Adipocyte (in vitro differentiated cells): ENCODE measurements around the gene HDAC7.

Experiments
- DNase-seq: peaks from one replicate; pipeline ENCODE4 v3.0.0-alpha.2; 2015; ENCODE audit warnings: low read depth
- H3K27me3 ChIP-seq: replicated peaks from 2 replicates; pipeline ENCODE4 v1.7.0; 2013; ENCODE audit warnings: mild to moderate bottlenecking, low read length, moderate library complexity; ENCODE audit not compliant: control insufficient read depth, insufficient read depth
- H3K36me3 ChIP-seq: 2 replicates; pipeline ENCODE4 v1.7.0; 2013; ENCODE audit warnings: low read length, mild to moderate bottlenecking, moderate library complexity; ENCODE audit not compliant: control insufficient read depth, insufficient read depth, severe bottlenecking
- H3K4me1 ChIP-seq: 2 replicates; pipeline ENCODE4 v1.7.0; 2013; ENCODE audit warnings: mild to moderate bottlenecking, low read length, moderate library complexity; ENCODE audit not compliant: control insufficient read depth, insufficient read depth
- H3K4me3 ChIP-seq: 2 replicates; pipeline ENCODE4 v1.7.0; 2013; ENCODE audit warnings: mild to moderate bottlenecking, low read length, moderate library complexity
- H3K9ac ChIP-seq: 2 replicates; pipeline ENCODE4 v1.7.0; 2013; ENCODE audit warnings: mild to moderate bottlenecking, low read length, moderate library complexity
- H3K9me3 ChIP-seq: 2 replicates; pipeline ENCODE4 v1.7.0; 2013; ENCODE audit warnings: mild to moderate bottlenecking, low read length, moderate library complexity; ENCODE audit not compliant: control insufficient read depth

HDAC7 gene

GRCh38 chr12:47789141-47789540 is 30.6 kb downstream of the HDAC7 start:
- Histone ChIP-seq H3K27me3 (no peaks in the 10 kb centered on the region), H3K36me3 (peaks cover 94% of the 10 kb centered on the region)

DNA sequence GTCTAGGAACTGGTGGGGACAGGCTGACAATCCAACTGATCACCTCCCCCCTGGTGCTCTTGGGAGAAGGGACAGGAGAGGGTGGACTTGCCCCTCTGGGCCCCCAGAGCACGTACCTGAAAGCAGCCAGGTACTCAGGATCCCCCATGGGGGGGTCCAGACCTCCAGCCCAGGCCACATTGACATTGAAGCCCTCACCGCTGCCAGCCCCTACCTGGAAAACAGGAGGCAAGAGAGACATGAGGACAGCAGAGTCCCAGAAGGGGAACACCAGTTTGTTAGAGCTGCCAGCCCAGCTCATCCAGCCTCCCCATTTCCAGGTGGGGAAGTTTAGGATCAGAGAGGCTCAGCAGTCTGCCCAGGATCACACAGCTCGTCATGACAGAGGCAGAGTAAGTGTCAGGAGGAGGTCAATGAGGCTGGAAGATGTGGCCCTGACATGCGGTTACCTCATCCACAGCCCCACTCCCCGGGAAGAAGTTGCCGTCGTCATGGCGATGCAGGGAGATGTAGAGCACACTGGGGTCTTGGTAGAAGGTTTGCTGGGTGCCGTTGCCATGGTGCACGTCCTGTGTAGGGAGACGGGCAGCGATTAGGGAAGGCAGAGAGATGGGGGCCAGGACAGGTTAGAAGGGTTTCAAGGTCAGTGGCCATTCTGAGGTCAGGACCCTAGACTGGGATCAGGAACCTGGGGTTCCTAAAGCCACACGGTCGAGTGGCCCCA is 31.9 kb downstream of the HDAC7 start:
- Histone ChIP-seq H3K4me1 (peaks cover 10% of the 10 kb centered on the region), H3K4me3 (no peak overlapping the region), H3K9ac (peak overlapping the region; percentile 1), H3K9me3 (no peaks in the 10 kb centered on the region), H3K36me3 (peaks cover 95% of the 10 kb centered on the region), H3K27me3 (no peaks in the 10 kb centered on the region)
- no peak for DNase-seq

More at GRCh38 chr12:47789141-47789540, 30.6 kb downstream of the HDAC7 start:
- peaks cover 10% of the 10 kb centered on the region for H3K4me1 ChIP-seq
- H3K9ac ChIP-seq, result no peak overlapping the region
- DNase-seq, result no peak
- H3K9me3 ChIP-seq, result no peaks in the 10 kb centered on the region
- H3K4me3 ChIP-seq, result no peak overlapping the region

GRCh38 chr12:47786662-47787280 is 32.9 kb downstream of the HDAC7 start:
- Histone ChIP-seq H3K4me1 (peaks cover 10% of the 10 kb centered on the region), H3K4me3 (no peak overlapping the region), H3K36me3 (peaks cover 98% of the 10 kb centered on the region), H3K9ac (peak overlapping the region; percentile 65), H3K27me3 (no peaks in the 10 kb centered on the region), H3K9me3 (no peaks in the 10 kb centered on the region)
- no peak for DNase-seq

GRCh38 chr12:47785887-47786661 is 33.6 kb downstream of the HDAC7 start:
- Histone ChIP-seq H3K27me3 (no peaks in the 10 kb centered on the region), H3K4me1 (peaks cover 10% of the 10 kb centered on the region), H3K9ac (peak overlapping the region; percentile 65), H3K36me3 (peaks cover 96% of the 10 kb centered on the region), H3K4me3 (no peak overlapping the region), H3K9me3 (no peaks in the 10 kb centered on the region)
- no peak for DNase-seq

GRCh38 chr12:47785036-47785886 is 34.4 kb downstream of the HDAC7 start:
- peak overlapping the region; percentile 65 for H3K9ac ChIP-seq
- peaks cover 10% of the 10 kb centered on the region for H3K4me1 ChIP-seq
- H3K4me3 ChIP-seq, result no peak overlapping the region
- DNase-seq, result no peak
- peaks cover 88% of the 10 kb centered on the region for H3K36me3 ChIP-seq
- no peaks in the 10 kb centered on the region for H3K9me3 ChIP-seq
- no peaks in the 10 kb centered on the region for H3K27me3 ChIP-seq

- Histone ChIP-seq H3K27me3 (no peaks in the 10 kb centered on the region), H3K4me3 (no peak overlapping the region), H3K9me3 (no peaks in the 10 kb centered on the region), H3K36me3 (peaks cover 76% of the 10 kb centered on the region), H3K9ac (no peak overlapping the region), H3K4me1 (peaks cover 10% of the 10 kb centered on the region)
- DNase-seq, result no peak
Observed at GRCh38 chr12:47783821-47784819, 35.6 kb downstream of the HDAC7 start.

DNA sequence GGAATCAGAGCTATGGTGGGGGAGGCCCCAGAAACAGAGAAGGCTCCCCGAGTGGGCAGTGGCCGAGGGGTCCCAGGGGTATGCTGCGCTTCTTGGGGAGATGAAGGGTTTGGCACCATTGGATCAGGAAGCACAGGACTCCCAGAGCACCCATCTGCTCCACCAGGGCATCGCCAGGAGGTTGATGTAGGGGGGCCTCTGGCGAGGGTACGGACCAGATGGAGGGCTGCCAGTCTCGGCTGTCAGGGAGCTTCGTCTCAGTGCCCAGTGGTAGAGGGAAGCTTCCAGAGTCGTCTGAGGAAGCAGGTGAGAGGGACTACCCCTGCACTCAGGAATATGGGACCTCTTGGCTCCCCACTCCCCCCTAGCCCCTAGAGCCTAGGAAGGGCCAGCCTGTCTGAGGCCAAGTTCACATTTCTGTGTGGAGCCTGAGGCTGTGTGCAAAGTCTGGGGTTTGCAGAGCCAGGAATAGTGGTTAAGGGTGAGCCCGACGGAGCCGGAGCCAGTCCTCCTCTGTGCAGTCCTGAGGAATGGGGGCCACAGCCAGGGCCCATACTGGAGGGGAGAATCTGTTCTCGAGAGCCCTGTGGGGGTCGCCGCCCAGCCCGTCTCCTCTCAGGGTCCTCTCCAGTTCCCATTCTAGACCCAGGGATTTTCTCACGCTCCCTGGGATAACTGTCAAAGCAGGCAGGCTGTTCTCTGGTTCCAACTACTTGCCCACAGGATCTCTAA is 36.5 kb downstream of the HDAC7 start:
- no peaks in the 10 kb centered on the region for H3K9me3 ChIP-seq
- H3K4me3 ChIP-seq, result no peak overlapping the region
- peaks cover 67% of the 10 kb centered on the region for H3K36me3 ChIP-seq
- peaks cover 14% of the 10 kb centered on the region for H3K4me1 ChIP-seq
- DNase-seq, result no peak
- H3K9ac ChIP-seq, result peak overlapping the region; percentile 21
- H3K27me3 ChIP-seq, result no peaks in the 10 kb centered on the region

- DNase-seq, result no peak
- peaks cover 59% of the 10 kb centered on the region for H3K36me3 ChIP-seq
Observed at GRCh38 chr12:47782372-47782770, 37.3 kb downstream of the HDAC7 start.

GRCh38 chr12:47781479-47782371 is 38.0 kb downstream of the HDAC7 start:
- peaks cover 52% of the 10 kb centered on the region for H3K36me3 ChIP-seq
- H3K27me3 ChIP-seq, result no peaks in the 10 kb centered on the region
- no peak overlapping the region for H3K4me3 ChIP-seq
- peak overlapping the region; percentile 1 for H3K9ac ChIP-seq
- H3K4me1 ChIP-seq, result peaks cover 28% of the 10 kb centered on the region
- H3K9me3 ChIP-seq, result no peaks in the 10 kb centered on the region
- no peak for DNase-seq

More at GRCh38 chr12:47782372-47782770, 37.3 kb downstream of the HDAC7 start:
- Histone ChIP-seq H3K4me3 (no peak overlapping the region), H3K27me3 (no peaks in the 10 kb centered on the region), H3K4me1 (peaks cover 22% of the 10 kb centered on the region), H3K9me3 (no peaks in the 10 kb centered on the region), H3K9ac (peak overlapping the region; percentile 21)
